ENCODE measurements around the gene AZIN2. TPM values are rescaled to one million over a fixed set of nuclear protein-coding genes. Genes with fewer than 3 reads are reported as not detected.

AZIN2 gene
- total RNA-seq, 1 experiment from 2014 or later = 2.4 TPM

GRCh38 chr1:33088119-33088906 is 7.4 kb downstream of the AZIN2 start:
- intact Hi-C loops (cut with micrococcal nuclease; ENCODE audit: unreplicated experiment) (loop anchor here (5.0 to 10.0 kb wide), 2 partner anchors 156 to 214 kb away; partner anchors contain the start of gene FNDC5), in situ Hi-C loops (cut with HindIII; ENCODE audit: low pct_unique_long_range_greater_than_20kb, low sequenced_read_pairs) (no loop called here)
- POLR2A ChIA-PET = no interaction called here
- no peak overlapping the region for H3K4me3 ChIP-seq (ENCODE audit: low read depth in 2 of 2, low read length in 2 of 2)
- H3K27ac ChIP-seq (ENCODE audit: low read length) = no peak overlapping the region
- H3K27me3 ChIP-seq (ENCODE audit: control insufficient read depth, insufficient read depth, low read length) = no peaks in the 10 kb centered on the region; the same call in 1 of the 2 replicates
- no peaks in the 10 kb centered on the region for H3K36me3 ChIP-seq (ENCODE audit: control insufficient read depth, insufficient read depth, low read length)
- no peak for DNase-seq (ENCODE audit: low read depth, low spot score)
- no peaks in the 10 kb centered on the region for H3K9me3 ChIP-seq (ENCODE audit: control insufficient read depth, insufficient read depth, low read depth, low read length)
- no TSS peak for BruUV-seq (replicated peaks)
- no peak for ATAC-seq
- TF ChIP-seq REST (IDR thresholded peaks at IDR 0.05; ENCODE audit: insufficient read depth in 1 of 2, low read depth in 2 of 2, low read length in 1 of 2) (no peak), TCF7L2 (IDR thresholded peaks at IDR 0.05; ENCODE audit: low read depth, low read length) (no peak), SIN3A (IDR thresholded peaks at IDR 0.05; ENCODE audit: borderline replicate concordance, insufficient read depth, low read depth, low read length) (no peak), POLR2AphosphoS5 (IDR thresholded peaks at IDR 0.05; ENCODE audit: low read depth, low read length) (no peak)
- TF ChIP-seq, protein P1, sequence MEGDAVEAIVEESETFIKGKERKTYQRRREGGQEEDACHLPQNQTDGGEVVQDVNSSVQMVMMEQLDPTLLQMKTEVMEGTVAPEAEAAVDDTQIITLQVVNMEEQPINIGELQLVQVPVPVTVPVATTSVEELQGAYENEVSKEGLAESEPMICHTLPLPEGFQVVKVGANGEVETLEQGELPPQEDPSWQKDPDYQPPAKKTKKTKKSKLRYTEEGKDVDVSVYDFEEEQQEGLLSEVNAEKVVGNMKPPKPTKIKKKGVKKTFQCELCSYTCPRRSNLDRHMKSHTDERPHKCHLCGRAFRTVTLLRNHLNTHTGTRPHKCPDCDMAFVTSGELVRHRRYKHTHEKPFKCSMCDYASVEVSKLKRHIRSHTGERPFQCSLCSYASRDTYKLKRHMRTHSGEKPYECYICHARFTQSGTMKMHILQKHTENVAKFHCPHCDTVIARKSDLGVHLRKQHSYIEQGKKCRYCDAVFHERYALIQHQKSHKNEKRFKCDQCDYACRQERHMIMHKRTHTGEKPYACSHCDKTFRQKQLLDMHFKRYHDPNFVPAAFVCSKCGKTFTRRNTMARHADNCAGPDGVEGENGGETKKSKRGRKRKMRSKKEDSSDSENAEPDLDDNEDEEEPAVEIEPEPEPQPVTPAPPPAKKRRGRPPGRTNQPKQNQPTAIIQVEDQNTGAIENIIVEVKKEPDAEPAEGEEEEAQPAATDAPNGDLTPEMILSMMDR (IDR thresholded peaks at IDR 0.05) = no peak
- H3K4me1 ChIP-seq (ENCODE audit: control insufficient read depth, insufficient read depth, low read length) = no peaks in the 10 kb centered on the region
- CTCF ChIA-PET = interaction anchor here (0.7 kb wide), 1 partner anchor 333 kb away, joined by 4 read pairs; no protein-coding TSS in a partner anchor

- no peak overlapping the region for H3K4me3 ChIP-seq (ENCODE audit: low read depth in 2 of 2, low read length in 2 of 2)
- CTCF ChIA-PET = interaction anchor here (0.9 kb wide), 1 partner anchor 206 kb away, joined by 3 read pairs; no protein-coding TSS in a partner anchor
- DNase-seq (ENCODE audit: low read depth, low spot score) (no peak), ATAC-seq (no peak)
- H3K27ac ChIP-seq (ENCODE audit: low read length) = no peak overlapping the region
- POLR2A ChIA-PET = no interaction called here
- no peak for TF ChIP-seq REST (IDR thresholded peaks at IDR 0.05; ENCODE audit: insufficient read depth in 1 of 2, low read depth in 2 of 2, low read length in 1 of 2)
- TF ChIP-seq POLR2AphosphoS5 (IDR thresholded peaks at IDR 0.05; ENCODE audit: low read depth, low read length) = no peak
- TF ChIP-seq, protein P1 (IDR thresholded peaks at IDR 0.05) = no peak
- TF ChIP-seq SIN3A (IDR thresholded peaks at IDR 0.05; ENCODE audit: borderline replicate concordance, insufficient read depth, low read depth, low read length) = no peak
- no peak for TF ChIP-seq TCF7L2 (IDR thresholded peaks at IDR 0.05; ENCODE audit: low read depth, low read length)
- intact Hi-C loops (cut with micrococcal nuclease; ENCODE audit: unreplicated experiment) = loop anchor here (5.0 to 10.0 kb wide), 2 partner anchors 157 to 215 kb away; partner anchors contain the start of gene FNDC5
- no TSS peak for BruUV-seq (replicated peaks)
- no peaks in the 10 kb centered on the region for H3K9me3 ChIP-seq (ENCODE audit: control insufficient read depth, insufficient read depth, low read depth, low read length)
- H3K4me1 ChIP-seq (ENCODE audit: control insufficient read depth, insufficient read depth, low read length) = no peaks in the 10 kb centered on the region
- H3K36me3 ChIP-seq (ENCODE audit: control insufficient read depth, insufficient read depth, low read length) = no peaks in the 10 kb centered on the region
- in situ Hi-C loops (cut with HindIII; ENCODE audit: low pct_unique_long_range_greater_than_20kb, low sequenced_read_pairs) = no loop called here
- H3K27me3 ChIP-seq (ENCODE audit: control insufficient read depth, insufficient read depth, low read length) = no peaks in the 10 kb centered on the region; the same call in 1 of the 2 replicates
Observed at GRCh38 chr1:33089457-33089856, 8.5 kb downstream of the AZIN2 start.

Measured in Panc1 (cell line).